Smooth muscle cell (in vitro differentiated cells): ENCODE measurements around the gene DPF1. TPM values are rescaled to one million over a fixed set of nuclear protein-coding genes. Genes with fewer than 3 reads are reported as not detected.

Source experiments
- DNase-seq: peaks from one replicate; lab custom pipeline; 2025; ENCODE audit not compliant: unreplicated experiment; lab: John Stamatoyannopoulos, UW
- H2AFZ ChIP-seq: fragments of 200-600 bp; sonication (generic); 2 replicates; pipeline ENCODE4 v1.6.0; 2016; ENCODE audit warnings: antibody characterized with exemption, low read depth, mild to moderate bottlenecking
- H3F3A ChIP-seq: fragments of 200-600 bp; sonication (generic); 2 replicates; pipeline ENCODE4 v1.6.0; 2017; ENCODE audit warnings: antibody characterized with exemption, low read depth
- H3K27ac ChIP-seq: fragments of 200-600 bp; sonication (generic); 2 replicates; pipeline ENCODE4 v1.5.1; 2016; ENCODE audit warnings: low read depth, mild to moderate bottlenecking
- H3K27me3 ChIP-seq: fragments of 200-600 bp; sonication (generic); 2 replicates; pipeline ENCODE4 v1.6.1; 2016; ENCODE audit warnings: low read depth, mild to moderate bottlenecking
- H3K36me3 ChIP-seq: fragments of 200-600 bp; sonication (generic); 2 replicates; pipeline ENCODE4 v1.5.1; 2016; ENCODE audit warnings: low read depth
- H3K4me1 ChIP-seq: fragments of 200-600 bp; sonication (generic); 2 replicates; pipeline ENCODE4 v1.5.1; 2016; ENCODE audit warnings: low read depth
- H3K4me2 ChIP-seq: fragments of 200-600 bp; sonication (generic); 2 replicates; pipeline ENCODE4 v1.6.0; 2016; ENCODE audit warnings: mild to moderate bottlenecking
- H3K4me3 ChIP-seq: fragments of 200-600 bp; sonication (generic); 2 replicates; pipeline ENCODE4 v1.5.1; 2016; ENCODE audit warnings: mild to moderate bottlenecking
- H3K79me2 ChIP-seq: fragments of 200-600 bp; sonication (generic); 2 replicates; pipeline ENCODE4 v1.6.0; 2016; ENCODE audit warnings: low read depth, mild to moderate bottlenecking
- H3K9ac ChIP-seq: fragments of 200-600 bp; sonication (generic); 2 replicates; pipeline ENCODE4 v1.6.0; 2016; ENCODE audit warnings: low read depth
- H3K9me3 ChIP-seq: fragments of 200-600 bp; sonication (generic); replicated peaks from 2 replicates; pipeline ENCODE4 v1.5.1; 2016; ENCODE audit warnings: low read depth
- H4K20me1 ChIP-seq: fragments of 200-600 bp; sonication (generic); 2 replicates; pipeline ENCODE4 v1.6.0; 2016; ENCODE audit warnings: low read depth
- CTCF ChIP-seq: fragments of 200-600 bp; sonication (generic); IDR thresholded peaks from 2 replicates; pipeline ENCODE4 v1.5.1; 2017; ENCODE audit warnings: borderline replicate concordance, mild to moderate bottlenecking, antibody characterized with exemption; ENCODE audit not compliant: insufficient read depth, poor library complexity, severe bottlenecking
- WGBS: methylation state at CpG from one replicate; pipeline ENCODE4 v1.1.7; 2016; ENCODE audit warnings: low lambda C conversion rate; 5-methylcytosine and 5-hydroxymethylcytosine counted together
- polyA plus RNA-seq: library from polyadenylated mRNA; unstranded; fragments of >200 nt; fragmentation: Nextera tagmentation; extraction: Ambion mirVana; gene quantifications from 2 replicates; pipeline ENCODE4 v1.2.1, GENCODE V29; 2016
- total RNA-seq: library from RNA; depleted of rRNA; stranded (reverse); fragments of >200 nt; gene quantifications from 2 replicates; pipeline ENCODE4 v1.2.3, GENCODE V29; 2014

The DPF1 gene
- total and polyA plus RNA-seq, 2 experiments from 2014 or later, result 0.27 to 2.4 TPM

GRCh38 chr19:38196245-38196837 is 27.7 kb downstream of the DPF1 start:
- no peak overlapping the region for H3K4me2 ChIP-seq
- no peaks in the 10 kb centered on the region for H3F3A ChIP-seq
- H3K27ac ChIP-seq, result no peak overlapping the region
- no peak for TF ChIP-seq CTCF
- H4K20me1 ChIP-seq, result no peaks in the 10 kb centered on the region
- no peak for DNase-seq
- H3K9ac ChIP-seq, result no peak overlapping the region
- no peaks in the 10 kb centered on the region for H3K9me3 ChIP-seq
- H2AFZ ChIP-seq, result no peak overlapping the region
- H3K4me3 ChIP-seq, result no peak overlapping the region
- 95% methylated on average over 13 of the region's 13 CpGs for WGBS
- H3K4me1 ChIP-seq, result no peaks in the 10 kb centered on the region
- H3K27me3 ChIP-seq, result no peaks in the 10 kb centered on the region
- H3K79me2 ChIP-seq, result no peaks in the 10 kb centered on the region
- no peaks in the 10 kb centered on the region for H3K36me3 ChIP-seq

- 93% methylated on average over 10 of the region's 10 CpGs for WGBS
- Histone ChIP-seq H3K9me3 (no peaks in the 10 kb centered on the region), H3K27ac (no peak overlapping the region), H3F3A (no peaks in the 10 kb centered on the region), H3K36me3 (no peaks in the 10 kb centered on the region), H3K27me3 (no peaks in the 10 kb centered on the region), H3K79me2 (no peaks in the 10 kb centered on the region), H3K4me3 (no peak overlapping the region), H4K20me1 (no peaks in the 10 kb centered on the region), H3K4me1 (no peaks in the 10 kb centered on the region), H2AFZ (no peak overlapping the region), H3K4me2 (no peak overlapping the region), H3K9ac (no peak overlapping the region)
- DNase-seq, result no peak
- no peak for TF ChIP-seq CTCF
These were observed 28.8 kb downstream of the DPF1 start for GRCh38 chr19:38195237-38195636.

GRCh38 chr19:38194061-38194701 is 29.8 kb downstream of the DPF1 start:
- no peak overlapping the region for H2AFZ ChIP-seq
- H3K9ac ChIP-seq, result no peak overlapping the region
- no peaks in the 10 kb centered on the region for H3K36me3 ChIP-seq
- no peaks in the 10 kb centered on the region for H3K9me3 ChIP-seq
- TF ChIP-seq CTCF, result no peak
- H3K27ac ChIP-seq, result no peak overlapping the region
- H3K4me3 ChIP-seq, result no peak overlapping the region
- DNase-seq, result no peak
- no peaks in the 10 kb centered on the region for H4K20me1 ChIP-seq
- H3K79me2 ChIP-seq, result no peaks in the 10 kb centered on the region
- H3K4me2 ChIP-seq, result no peak overlapping the region
- H3K4me1 ChIP-seq, result no peaks in the 10 kb centered on the region
- H3F3A ChIP-seq, result no peaks in the 10 kb centered on the region
- 90% methylated on average over 13 of the region's 13 CpGs for WGBS
- H3K27me3 ChIP-seq, result no peaks in the 10 kb centered on the region

GRCh38 chr19:38193445-38193844 is 30.6 kb downstream of the DPF1 start:
- H2AFZ ChIP-seq, result no peak overlapping the region
- no peaks in the 10 kb centered on the region for H3K9me3 ChIP-seq
- H3K79me2 ChIP-seq, result no peaks in the 10 kb centered on the region
- no peak overlapping the region for H3K9ac ChIP-seq
- no peaks in the 10 kb centered on the region for H3K4me1 ChIP-seq
- no peak for DNase-seq
- no peaks in the 10 kb centered on the region for H3F3A ChIP-seq
- H3K4me2 ChIP-seq, result no peak overlapping the region
- H3K36me3 ChIP-seq, result no peaks in the 10 kb centered on the region
- TF ChIP-seq CTCF, result no peak
- no peak overlapping the region for H3K4me3 ChIP-seq
- H3K27ac ChIP-seq, result no peak overlapping the region
- WGBS, result 96% methylated on average over 22 of the region's 29 CpGs
- no peaks in the 10 kb centered on the region for H4K20me1 ChIP-seq
- H3K27me3 ChIP-seq, result no peaks in the 10 kb centered on the region
